ENCODE data around the gene HPF1.

GRCh38 chr4:169768385-169768784 lies 10.6 kb upstream of the HPF1 start:
- TF ChIP-seq POLR2AphosphoS5 (IDR thresholded peaks at IDR 0.05; ENCODE audit: low read depth, low read length) = no peak
- TF ChIP-seq POLR2A (IDR thresholded peaks at IDR 0.05; ENCODE audit: low read depth, low read length) = no peak
